ENCODE results near the gene SMARCA2. TPM values are rescaled to one million over a fixed set of nuclear protein-coding genes. Genes with fewer than 3 reads are reported as not detected.

SMARCA2 gene
- 147 TPM for total RNA-seq

GRCh38 chr9:2014696-2015580 lies at the start of gene SMARCA2:
SMARCA2 (plus strand) TSS chr9:2015347; CDS start chr9:2029023, 13,676 bp downstream.
- Histone ChIP-seq H3K4me3 (ENCODE audit: low read length) (peak within 1 kb of the TSS; percentile 96), H3K4me1 (ENCODE audit: insufficient read depth, low read length) (peaks cover 28% of the 10 kb centered on the region), H3K27me3 (ENCODE audit: insufficient read depth, low read length) (no peaks in the 10 kb centered on the region), H3K9me3 (ENCODE audit: low read depth, low read length) (no peaks in the 10 kb centered on the region)

DNA sequence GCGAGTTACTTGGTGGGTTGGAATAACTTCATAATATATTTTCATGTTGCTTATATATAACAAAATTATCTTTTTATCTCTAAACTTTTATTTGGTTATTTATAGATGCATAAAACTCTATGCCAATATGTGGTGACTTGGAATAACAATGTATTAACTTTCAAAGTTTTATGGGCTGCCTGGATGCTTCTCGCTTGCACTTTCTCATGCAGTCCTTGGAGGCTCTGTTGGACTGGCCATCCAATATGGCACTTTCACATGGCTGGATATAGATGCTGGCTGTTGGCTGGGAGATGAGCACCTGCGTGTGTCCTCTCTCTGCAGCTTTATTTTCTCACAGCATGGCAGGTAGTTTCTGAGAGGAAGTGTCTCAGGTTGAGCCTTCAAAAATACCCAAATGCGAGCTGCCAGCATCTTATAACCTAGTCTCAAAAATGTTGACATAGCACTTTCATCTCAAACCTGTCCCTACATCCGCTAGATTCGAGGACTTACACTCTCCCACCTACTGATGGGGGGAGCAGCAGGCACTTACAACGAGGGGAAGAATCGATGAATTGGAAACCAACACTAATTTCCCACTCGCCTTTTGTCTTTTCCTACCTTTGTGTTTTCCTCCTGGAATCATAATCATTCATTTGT lies 48.3 kb upstream of the SMARCA2 start:
- H3K27me3 ChIP-seq (ENCODE audit: insufficient read depth, low read length), result no peaks in the 10 kb centered on the region
- no peaks in the 10 kb centered on the region for H3K4me1 ChIP-seq (ENCODE audit: insufficient read depth, low read length)
- H3K4me3 ChIP-seq (ENCODE audit: low read length), result no peak overlapping the region
- H3K9me3 ChIP-seq (ENCODE audit: low read depth, low read length), result no peaks in the 10 kb centered on the region

DNA sequence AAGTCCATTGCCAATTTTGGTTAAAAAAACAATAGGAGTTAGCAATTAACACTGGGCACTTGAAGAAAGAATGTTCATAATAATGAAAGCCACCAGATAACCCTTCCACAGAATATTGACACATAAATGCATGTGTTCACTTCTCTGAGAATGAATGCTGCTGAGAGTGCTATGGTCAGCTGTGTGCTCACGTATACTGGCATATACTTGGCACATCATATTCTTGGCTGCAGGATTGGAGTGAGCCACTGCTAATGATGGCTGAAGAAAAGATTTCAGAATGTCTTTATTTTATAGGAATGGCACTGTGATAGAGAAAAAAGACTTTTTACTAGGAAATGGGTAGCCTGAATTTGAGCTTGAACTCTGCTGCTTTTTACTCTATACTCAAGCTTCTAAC lies 46.0 kb upstream of the SMARCA2 start:
- Histone ChIP-seq H3K9me3 (ENCODE audit: low read depth, low read length) (no peaks in the 10 kb centered on the region), H3K27me3 (ENCODE audit: insufficient read depth, low read length) (no peaks in the 10 kb centered on the region), H3K4me1 (ENCODE audit: insufficient read depth, low read length) (no peaks in the 10 kb centered on the region), H3K4me3 (ENCODE audit: low read length) (no peak overlapping the region)

GRCh38 chr9:1969898-1970297 lies 45.2 kb upstream of the SMARCA2 start:
- no peaks in the 10 kb centered on the region for H3K27me3 ChIP-seq (ENCODE audit: insufficient read depth, low read length)
- no peaks in the 10 kb centered on the region for H3K4me1 ChIP-seq (ENCODE audit: insufficient read depth, low read length)
- no peaks in the 10 kb centered on the region for H3K9me3 ChIP-seq (ENCODE audit: low read depth, low read length)
- no peak overlapping the region for H3K4me3 ChIP-seq (ENCODE audit: low read length)

GRCh38 chr9:1972672-1973071 lies 42.5 kb upstream of the SMARCA2 start:
- H3K4me3 ChIP-seq (ENCODE audit: low read length), result no peak overlapping the region
- no peaks in the 10 kb centered on the region for H3K4me1 ChIP-seq (ENCODE audit: insufficient read depth, low read length)
- no peaks in the 10 kb centered on the region for H3K27me3 ChIP-seq (ENCODE audit: insufficient read depth, low read length)
- no peaks in the 10 kb centered on the region for H3K9me3 ChIP-seq (ENCODE audit: low read depth, low read length)

DNA sequence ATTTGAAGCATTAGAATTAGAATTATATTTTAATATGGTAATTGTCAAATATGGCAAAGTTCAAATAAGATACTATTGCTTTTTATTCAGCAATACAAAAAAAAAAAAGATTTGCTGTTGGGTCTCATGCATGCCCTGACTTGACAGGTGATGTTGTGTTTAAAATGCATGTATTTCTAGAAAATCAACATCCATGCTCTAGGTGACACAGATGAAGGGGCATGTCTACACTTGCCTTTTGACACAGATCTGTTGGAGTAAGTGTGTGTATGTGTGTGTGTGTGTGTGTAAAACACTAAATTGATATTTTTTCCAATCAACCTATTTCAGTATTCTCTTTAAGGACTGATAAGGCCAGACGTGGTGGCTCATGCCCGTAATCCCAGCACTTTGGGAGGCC lies 38.1 kb upstream of the SMARCA2 start:
- Histone ChIP-seq H3K27me3 (ENCODE audit: insufficient read depth, low read length) (no peaks in the 10 kb centered on the region), H3K9me3 (ENCODE audit: low read depth, low read length) (no peaks in the 10 kb centered on the region), H3K4me1 (ENCODE audit: insufficient read depth, low read length) (peaks cover 4% of the 10 kb centered on the region), H3K4me3 (ENCODE audit: low read length) (no peak overlapping the region)

- Histone ChIP-seq H3K4me1 (ENCODE audit: insufficient read depth, low read length) (peaks cover 4% of the 10 kb centered on the region), H3K9me3 (ENCODE audit: low read depth, low read length) (no peaks in the 10 kb centered on the region), H3K27me3 (ENCODE audit: insufficient read depth, low read length) (no peaks in the 10 kb centered on the region), H3K4me3 (ENCODE audit: low read length) (no peak overlapping the region)
These were observed 36.2 kb upstream of the SMARCA2 start for GRCh38 chr9:1978941-1979340.

- H3K4me1 ChIP-seq (ENCODE audit: insufficient read depth, low read length), result peaks cover 4% of the 10 kb centered on the region
- H3K9me3 ChIP-seq (ENCODE audit: low read depth, low read length), result no peaks in the 10 kb centered on the region
- H3K27me3 ChIP-seq (ENCODE audit: insufficient read depth, low read length), result no peaks in the 10 kb centered on the region
- H3K4me3 ChIP-seq (ENCODE audit: low read length), result no peak overlapping the region
These were observed 35.3 kb upstream of the SMARCA2 start for GRCh38 chr9:1979741-1980367.

DNA sequence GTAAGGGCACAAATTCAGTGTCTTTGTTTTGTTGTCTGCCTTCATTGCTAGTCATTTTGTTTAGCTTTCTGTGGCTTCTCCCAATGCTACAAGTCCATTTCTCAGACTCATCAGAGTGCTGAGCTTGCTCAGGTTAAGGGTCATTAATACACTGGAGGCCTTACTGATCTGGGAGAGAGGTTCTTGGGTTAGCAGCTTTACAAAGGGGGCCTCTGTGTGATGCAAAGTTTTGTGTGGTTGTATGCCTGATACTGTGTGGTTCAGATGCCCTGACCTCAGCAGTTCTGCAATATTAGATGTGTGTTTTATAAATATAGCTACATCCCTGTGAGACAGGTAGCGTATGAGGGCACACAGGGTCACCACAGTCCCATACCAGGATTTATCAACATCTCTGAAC lies 34.8 kb upstream of the SMARCA2 start:
- no peaks in the 10 kb centered on the region for H3K9me3 ChIP-seq (ENCODE audit: low read depth, low read length)
- H3K4me1 ChIP-seq (ENCODE audit: insufficient read depth, low read length), result peaks cover 4% of the 10 kb centered on the region
- H3K4me3 ChIP-seq (ENCODE audit: low read length), result no peak overlapping the region
- no peaks in the 10 kb centered on the region for H3K27me3 ChIP-seq (ENCODE audit: insufficient read depth, low read length)

- Histone ChIP-seq H3K4me3 (ENCODE audit: low read length) (no peak overlapping the region), H3K27me3 (ENCODE audit: insufficient read depth, low read length) (no peaks in the 10 kb centered on the region), H3K9me3 (ENCODE audit: low read depth, low read length) (no peaks in the 10 kb centered on the region)
These were observed 33.1 kb upstream of the SMARCA2 start for GRCh38 chr9:1982074-1982473.

DNA sequence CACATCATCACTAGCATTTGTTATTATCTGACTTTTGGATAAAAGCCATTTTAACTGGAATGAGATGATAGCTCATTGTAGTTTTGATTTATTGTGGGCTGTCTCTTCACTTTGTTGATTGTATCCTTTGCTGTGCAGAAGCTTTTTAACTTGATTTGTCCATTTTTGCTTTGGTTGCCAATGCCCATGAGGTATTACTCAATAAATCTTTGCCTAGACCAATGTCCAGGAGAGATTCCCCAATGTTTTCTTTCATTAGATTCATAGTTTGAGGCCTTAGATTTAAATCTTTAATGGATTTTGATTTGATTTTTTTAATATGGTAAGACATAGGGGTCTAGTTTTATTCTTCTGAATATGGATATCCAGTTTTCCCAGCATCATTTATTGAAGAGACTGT lies 28.8 kb upstream of the SMARCA2 start:
- Histone ChIP-seq H3K4me3 (ENCODE audit: low read length) (no peak overlapping the region), H3K4me1 (ENCODE audit: insufficient read depth, low read length) (no peaks in the 10 kb centered on the region), H3K27me3 (ENCODE audit: insufficient read depth, low read length) (no peaks in the 10 kb centered on the region), H3K9me3 (ENCODE audit: low read depth, low read length) (no peaks in the 10 kb centered on the region)

More at GRCh38 chr9:1982074-1982473, 33.1 kb upstream of the SMARCA2 start:
- H3K4me1 ChIP-seq (ENCODE audit: insufficient read depth, low read length), result peaks cover 4% of the 10 kb centered on the region

- H3K4me3 ChIP-seq (ENCODE audit: low read length), result no peak overlapping the region
- H3K4me1 ChIP-seq (ENCODE audit: insufficient read depth, low read length), result no peaks in the 10 kb centered on the region
- no peaks in the 10 kb centered on the region for H3K9me3 ChIP-seq (ENCODE audit: low read depth, low read length)
- no peaks in the 10 kb centered on the region for H3K27me3 ChIP-seq (ENCODE audit: insufficient read depth, low read length)
These were observed 25.6 kb upstream of the SMARCA2 start for GRCh38 chr9:1989500-1989899.

DNA sequence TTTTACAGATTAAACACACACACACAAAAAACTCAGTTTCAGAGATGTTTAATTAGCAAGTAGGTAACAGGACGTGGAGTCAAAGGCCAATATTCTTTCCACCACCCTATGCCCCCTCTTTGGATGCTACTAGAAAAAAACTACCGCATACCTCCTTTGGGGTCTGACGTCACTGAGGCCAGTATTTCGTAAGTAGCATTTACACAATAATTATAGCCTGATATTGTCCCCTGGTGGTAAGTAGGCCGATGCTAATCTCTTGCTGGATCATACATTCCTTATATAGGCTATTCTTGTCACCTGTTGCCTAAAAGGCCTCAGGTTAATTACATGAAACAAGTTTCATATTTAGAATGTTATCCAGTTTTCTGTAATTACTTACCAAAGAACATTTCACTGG lies 21.0 kb upstream of the SMARCA2 start:
- Histone ChIP-seq H3K27me3 (ENCODE audit: insufficient read depth, low read length) (no peaks in the 10 kb centered on the region), H3K9me3 (ENCODE audit: low read depth, low read length) (no peaks in the 10 kb centered on the region), H3K4me1 (ENCODE audit: insufficient read depth, low read length) (no peaks in the 10 kb centered on the region), H3K4me3 (ENCODE audit: low read length) (no peak overlapping the region)

GRCh38 chr9:1995084-1995483 lies 20.1 kb upstream of the SMARCA2 start:
- Histone ChIP-seq H3K9me3 (ENCODE audit: low read depth, low read length) (no peaks in the 10 kb centered on the region), H3K4me1 (ENCODE audit: insufficient read depth, low read length) (peaks cover under 1% of the 10 kb centered on the region), H3K27me3 (ENCODE audit: insufficient read depth, low read length) (no peaks in the 10 kb centered on the region), H3K4me3 (ENCODE audit: low read length) (no peak overlapping the region)

DNA sequence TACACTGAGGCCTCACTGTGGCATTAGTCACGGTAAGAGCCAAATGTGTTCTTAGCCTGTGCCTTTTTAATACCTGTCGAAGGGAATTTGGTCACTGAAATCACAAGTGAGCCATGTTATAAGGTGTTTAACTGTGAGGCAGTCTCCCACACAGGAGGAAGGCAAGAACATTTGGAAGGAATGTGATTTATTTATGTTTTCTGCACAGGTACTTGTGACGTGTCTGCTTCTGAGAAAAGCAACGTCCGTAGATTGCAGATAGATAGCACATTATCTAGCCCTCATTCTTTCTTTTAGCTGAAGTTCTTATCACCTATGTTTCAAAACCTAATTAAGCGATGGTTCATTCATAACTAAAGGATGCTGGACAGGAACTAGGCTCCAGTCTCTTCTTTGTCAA lies 19.0 kb upstream of the SMARCA2 start:
- Histone ChIP-seq H3K4me1 (ENCODE audit: insufficient read depth, low read length) (peaks cover 4% of the 10 kb centered on the region), H3K27me3 (ENCODE audit: insufficient read depth, low read length) (no peaks in the 10 kb centered on the region), H3K4me3 (ENCODE audit: low read length) (no peak overlapping the region), H3K9me3 (ENCODE audit: low read depth, low read length) (no peaks in the 10 kb centered on the region)
